HepG2 (cell line): ENCODE results near the gene SLC12A9. TPM values are rescaled to one million over a fixed set of nuclear protein-coding genes. Genes with fewer than 3 reads are reported as not detected.
A peak's percentile ranks its signal among the peaks of the same experiment; 100 is the strongest.

Experiments
- ADNP ChIP-seq: sonication (generic); formaldehyde crosslinking; IDR thresholded peaks from 2 replicates; pipeline ENCODE4 v1.4.0; 2020; ENCODE audit warnings: missing genetic modification reagents
- DRAP1 ChIP-seq: IDR thresholded peaks from 2 replicates; pipeline ENCODE4 v1.6.1; 2016; ENCODE audit warnings: missing genetic modification reagents, missing compliant biosample characterization
- KIAA2018 ChIP-seq: sonication (generic); formaldehyde crosslinking; IDR thresholded peaks from 2 replicates; pipeline ENCODE4 v1.5.0; 2020; ENCODE audit warnings: mild to moderate bottlenecking, missing genetic modification reagents, borderline replicate concordance
- MLLT10 ChIP-seq: sonication (generic); formaldehyde crosslinking; IDR thresholded peaks from 2 replicates; pipeline ENCODE4 v1.4.0; 2020; ENCODE audit warnings: missing genetic modification reagents
- SALL2 ChIP-seq: sonication (generic); formaldehyde crosslinking; IDR thresholded peaks from 2 replicates; pipeline ENCODE4 v1.8.1; 2023; ENCODE audit warnings: mild to moderate bottlenecking, missing genetic modification reagents, inconsistent platforms
- SOX13 ChIP-seq, 3 experiments: fragments of 450-650 bp in 1 of 3; sonication (generic) in 1 of 3; formaldehyde crosslinking in 1 of 3; IDR thresholded peaks in 2 of 3; conservative IDR thresholded peaks in 1 of 3; 2 replicates each; pipeline versions ENCODE4 v1.5.0 to v1.6.1; 2016 to 2020; ENCODE audit warnings: antibody characterized with exemption in 1 of 3, mild to moderate bottlenecking in 1 of 3, missing compliant biosample characterization in 1 of 3, missing genetic modification reagents in 1 of 3, moderate library complexity in 1 of 3
- SYNCRIP ChIP-seq: fragments of 200-400 bp; formaldehyde crosslinking; IDR thresholded peaks from 2 replicates; pipeline ENCODE4 v1.6.1; 2018; ENCODE audit warnings: mild to moderate bottlenecking, low read depth, low read length; ENCODE audit not compliant: insufficient read depth
- THAP9 ChIP-seq: sonication (generic); formaldehyde crosslinking; IDR thresholded peaks from 2 replicates; pipeline ENCODE4; 2020; ENCODE audit warnings: missing genetic modification reagents, mild to moderate bottlenecking, borderline replicate concordance
- ZNF383 ChIP-seq: sonication (generic); formaldehyde crosslinking; IDR thresholded peaks from 2 replicates; pipeline ENCODE4 v1.4.0; 2020; ENCODE audit warnings: missing genetic modification reagents, mild to moderate bottlenecking, borderline replicate concordance
- ZNF543 ChIP-seq: sonication (generic); formaldehyde crosslinking; IDR thresholded peaks from 2 replicates; pipeline ENCODE4 v1.4.0; 2020; ENCODE audit warnings: mild to moderate bottlenecking, missing genetic modification reagents
- ZNF704 ChIP-seq: sonication (generic); formaldehyde crosslinking; IDR thresholded peaks from 2 replicates; pipeline ENCODE4 v1.8.1; 2023; ENCODE audit warnings: mild to moderate bottlenecking, inconsistent platforms, moderate library complexity, missing genetic modification reagents, borderline replicate concordance
- polyA plus RNA-seq, 8 experiments: library from polyadenylated mRNA; depleted of rRNA in 3 of 8; stranded (reverse) in 7 of 8; unstranded in 1 of 8; fragments of >200 nt; fragmentation: Illumina TruSeq in 4 of 8; extraction: Trizol in 4 of 8; gene quantifications; 2 replicates each; pipeline versions ENCODE4 v1.2.1 to v1.2.3, GENCODE V29; 2011 to 2016; ENCODE audit warnings: low read depth in 4 of 8, missing spikeins in 1 of 8, mixed read lengths in 1 of 8; ENCODE audit not compliant: insufficient read depth in 1 of 8
- total RNA-seq, 5 experiments: library from RNA; depleted of rRNA; stranded (reverse); fragments of >200 nt; fragmentation: Illumina TruSeq; extraction: Trizol; gene quantifications; 2 replicates each; pipeline ENCODE4 v1.2.3, GENCODE V29; 2016; ENCODE audit warnings: low read depth in 1 of 5

Gene SLC12A9
- total and polyA plus RNA-seq, 2 of the 13 experiments (the other 11 are each of a cell fraction or from before 2014, with no cell fraction given): 8.7 to 16.6 TPM

GRCh38 chr7:100874577-100875355, 22.3 kb downstream of the SLC12A9 start, which contains the start of gene SRRT (continued):
- TF ChIP-seq KIAA2018 (CRISPR knock-in tag) (no peak), THAP9 (CRISPR knock-in tag) (peak; percentile 93; the same call in 1 of the 2 replicates), ZNF383 (CRISPR knock-in tag) (0 out of 2 replicates have a peak, but pooled peaks have one; percentile 51), ADNP (CRISPR knock-in tag) (no peak), SALL2 (CRISPR knock-in tag) (peak; percentile 77; the same call in 1 of the 2 replicates), ZNF543 (CRISPR knock-in tag) (peak; percentile 93), DRAP1 (peak; percentile 75), MLLT10 (CRISPR knock-in tag) (no peak), SOX13 (IDR thresholded peaks at IDR 0.05) (no peak), SOX13 (CRISPR knock-in tag; conservative IDR thresholded peaks at IDR 0.05 in 1 of 2, IDR thresholded peaks at IDR 0.05 in 1 of 2) (peak in 1 of 2 experiments; percentile 37; a peak in 1 of 4 replicates), ZNF704 (CRISPR knock-in tag) (0 out of 2 replicates have a peak, but pooled peaks have one; percentile 59), SYNCRIP (no peak)
